ENCODE results near the gene TPSAB1.

TPSAB1 gene

DNA sequence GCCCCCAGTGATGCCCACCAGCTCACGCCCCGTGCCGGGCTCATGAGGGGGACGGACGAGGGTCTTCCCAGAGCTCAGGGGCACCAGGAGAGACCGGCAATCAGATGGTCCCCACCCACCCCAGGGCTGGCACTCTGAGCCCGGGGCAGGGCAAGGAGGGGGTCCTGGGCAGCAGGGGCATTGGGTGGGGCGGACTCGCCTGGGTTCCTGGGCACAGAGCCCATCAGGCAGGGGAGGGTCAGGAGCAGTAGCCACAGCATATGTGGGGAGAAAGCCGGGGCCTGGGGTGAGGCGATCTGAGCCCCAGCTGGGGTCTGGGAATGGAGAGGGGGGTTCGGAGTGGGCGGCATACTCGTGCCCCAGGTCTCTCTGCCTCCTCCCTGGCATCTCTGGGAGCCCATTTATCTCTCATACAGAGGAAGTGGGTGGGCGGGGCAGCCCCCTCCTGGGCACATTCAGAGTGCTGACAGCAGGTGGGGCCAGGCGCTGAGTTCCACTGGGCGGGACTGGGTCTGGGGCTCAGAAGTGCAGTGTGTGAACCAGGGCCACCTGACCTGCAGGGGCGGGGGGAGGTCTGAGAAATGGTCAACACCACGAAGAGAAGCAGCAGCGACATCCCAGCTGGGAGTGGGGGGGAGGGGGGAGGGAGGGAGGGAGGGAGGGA lies 48.4 kb downstream of the TPSAB1 start:
- DNase-seq, result no peak

DNA sequence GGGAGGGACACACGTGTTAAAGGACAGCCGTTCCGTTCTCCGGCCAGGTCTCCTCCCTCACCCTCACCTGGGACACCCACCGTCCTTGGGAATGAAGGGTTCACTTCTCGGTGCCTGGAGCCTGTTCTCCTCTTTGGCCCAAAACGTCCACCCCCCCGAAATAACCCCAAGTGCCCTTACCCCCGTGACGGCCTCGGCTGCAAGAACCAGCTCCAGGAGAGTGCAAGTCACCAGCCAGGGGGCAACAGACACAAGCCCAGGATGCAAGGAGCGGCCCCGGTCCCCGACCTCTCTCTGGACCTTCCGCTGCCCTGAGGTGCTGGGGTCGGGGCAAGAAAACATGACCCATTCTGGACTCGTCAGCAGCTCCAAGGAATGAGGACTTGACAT lies 49.0 kb downstream of the TPSAB1 start:
- DNase-seq, result no peak

DNA sequence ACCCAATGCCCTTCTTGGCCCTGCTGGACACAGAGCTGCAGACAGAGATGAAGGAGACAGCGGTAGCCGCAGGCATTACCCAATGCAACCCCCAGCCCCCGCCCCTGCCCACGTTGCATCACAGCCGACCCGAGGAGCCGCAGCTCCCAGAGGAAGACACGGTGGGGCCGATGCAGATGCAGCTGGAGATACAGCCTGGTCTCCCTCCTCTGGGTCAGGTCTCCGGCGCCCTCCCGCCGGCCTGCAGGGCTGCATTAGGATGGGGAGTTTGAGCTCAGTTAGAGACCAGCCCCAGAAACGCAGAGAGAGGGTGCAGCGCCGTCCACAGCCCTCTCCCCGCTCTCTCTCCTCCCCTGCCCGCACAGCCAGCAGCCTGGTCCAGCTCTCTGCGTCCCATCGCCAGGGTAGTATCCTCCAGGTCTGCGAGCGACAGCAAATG lies 49.6 kb downstream of the TPSAB1 start:
- no peak for DNase-seq

DNA sequence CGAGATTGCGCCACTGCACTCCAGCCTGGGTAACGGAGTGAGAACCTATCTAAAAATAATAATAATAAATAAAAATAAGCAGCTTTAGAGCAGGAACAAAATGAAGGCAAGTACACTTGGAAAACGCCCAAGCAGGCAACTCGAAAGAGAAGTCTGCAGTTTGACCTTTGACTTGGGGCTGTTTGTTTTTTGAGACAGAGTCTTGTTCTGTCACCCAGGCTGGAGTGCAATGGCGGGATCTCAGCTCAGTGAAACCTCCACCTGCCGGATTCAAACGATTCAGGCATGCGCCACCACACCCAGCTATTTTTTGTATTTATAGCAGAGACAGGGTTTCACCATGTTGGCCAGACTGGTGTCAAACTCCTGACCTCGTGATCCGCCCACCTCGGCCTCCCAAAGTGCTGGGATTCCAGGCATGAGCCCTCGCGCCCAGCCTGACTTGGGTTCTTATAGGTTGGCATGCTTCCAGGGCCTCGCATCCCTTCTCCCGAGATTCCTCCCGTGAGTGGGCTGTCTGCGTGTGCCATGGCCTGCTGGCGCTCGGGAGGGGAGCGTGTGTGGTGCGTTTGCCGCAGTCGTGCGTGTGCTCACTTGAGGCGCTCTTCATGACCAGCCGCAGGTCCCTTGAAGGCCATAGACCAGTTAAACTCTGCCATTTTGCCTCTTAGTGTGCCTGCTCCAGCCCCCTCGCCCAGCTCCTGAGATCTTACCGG lies 50.5 kb downstream of the TPSAB1 start:
- no peak for DNase-seq

DNA sequence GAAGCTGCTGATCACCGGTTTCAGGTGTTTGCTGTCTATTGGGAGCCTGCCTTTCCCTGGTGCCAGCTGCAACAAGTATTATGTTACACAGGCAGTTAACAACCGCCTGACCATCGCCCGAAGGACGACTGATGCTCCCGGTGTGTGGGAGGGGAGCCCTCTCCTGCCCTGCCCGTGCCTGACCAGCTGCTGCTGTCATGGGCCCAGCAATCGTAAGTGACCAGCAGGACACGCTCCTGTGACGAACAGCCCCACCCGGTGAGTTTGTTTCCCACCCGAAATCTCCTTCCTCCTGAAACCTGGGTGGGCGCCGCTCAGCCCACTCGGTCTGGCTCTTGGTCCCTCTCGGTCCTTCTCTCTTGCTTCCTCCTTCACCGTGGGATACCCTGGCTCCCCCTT lies 51.1 kb downstream of the TPSAB1 start:
- no peak for DNase-seq
